ENCODE measurements around the gene PTPRH.

- no peak for TF ChIP-seq POLR2AphosphoS5 (IDR thresholded peaks at IDR 0.05)
- no peak for TF ChIP-seq CTCF (IDR thresholded peaks at IDR 0.05)
- no peak for TF ChIP-seq POLR2A (IDR thresholded peaks at IDR 0.05)
- no peak for TF ChIP-seq EP300 (IDR thresholded peaks at IDR 0.05)
Observed at GRCh38 chr19:55188625-55189024, 20.7 kb downstream of the PTPRH start.

All from stomach (tissue), 4 donors.